Uterus (tissue), 2 donors: ENCODE measurements around the gene RBFOX2.

ENCODE experiments used
- POLR2A ChIP-seq, 2 donors: fragments of 450-650 bp; IDR thresholded peaks; one replicate each; pipeline ENCODE4 v1.6.1; 2016; ENCODE audit warnings: antibody characterized with exemption in 2 of 2, mild to moderate bottlenecking in 1 of 2, moderate library complexity in 1 of 2
- TF ChIP-seq, protein P1 (sequence below), 4 experiments: fragments of 200-600 bp in 2 of 4; fragments of 450-650 bp in 2 of 4; sonication (generic) in 2 of 4; IDR thresholded peaks; one replicate each; pipeline ENCODE4 v1.5.1; 2016 to 2019; ENCODE audit warnings: antibody characterized with exemption in 4 of 4, mild to moderate bottlenecking in 2 of 4, moderate library complexity in 1 of 4

DNA sequence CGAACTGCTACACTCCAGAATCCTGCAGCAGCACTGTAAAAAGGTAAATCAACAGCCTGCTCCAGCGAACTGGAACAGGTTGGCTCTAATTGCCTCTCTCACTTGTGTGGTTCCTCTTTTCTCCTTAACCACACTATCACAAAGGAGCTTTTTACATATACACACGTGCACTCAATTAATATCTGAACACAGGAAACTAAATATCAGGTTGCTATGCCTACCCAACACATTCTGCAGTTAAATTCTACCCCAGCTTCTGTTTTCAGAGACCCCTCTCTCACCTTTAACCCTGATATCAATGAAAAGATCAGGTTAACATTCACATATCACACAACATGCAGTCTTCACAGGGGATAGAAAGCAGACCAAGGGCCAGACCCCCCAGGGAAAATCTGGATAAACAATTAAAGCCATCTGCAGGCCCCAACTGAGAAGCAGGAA lies 11.0 kb downstream of the RBFOX2 start:
- TF ChIP-seq, protein P1, sequence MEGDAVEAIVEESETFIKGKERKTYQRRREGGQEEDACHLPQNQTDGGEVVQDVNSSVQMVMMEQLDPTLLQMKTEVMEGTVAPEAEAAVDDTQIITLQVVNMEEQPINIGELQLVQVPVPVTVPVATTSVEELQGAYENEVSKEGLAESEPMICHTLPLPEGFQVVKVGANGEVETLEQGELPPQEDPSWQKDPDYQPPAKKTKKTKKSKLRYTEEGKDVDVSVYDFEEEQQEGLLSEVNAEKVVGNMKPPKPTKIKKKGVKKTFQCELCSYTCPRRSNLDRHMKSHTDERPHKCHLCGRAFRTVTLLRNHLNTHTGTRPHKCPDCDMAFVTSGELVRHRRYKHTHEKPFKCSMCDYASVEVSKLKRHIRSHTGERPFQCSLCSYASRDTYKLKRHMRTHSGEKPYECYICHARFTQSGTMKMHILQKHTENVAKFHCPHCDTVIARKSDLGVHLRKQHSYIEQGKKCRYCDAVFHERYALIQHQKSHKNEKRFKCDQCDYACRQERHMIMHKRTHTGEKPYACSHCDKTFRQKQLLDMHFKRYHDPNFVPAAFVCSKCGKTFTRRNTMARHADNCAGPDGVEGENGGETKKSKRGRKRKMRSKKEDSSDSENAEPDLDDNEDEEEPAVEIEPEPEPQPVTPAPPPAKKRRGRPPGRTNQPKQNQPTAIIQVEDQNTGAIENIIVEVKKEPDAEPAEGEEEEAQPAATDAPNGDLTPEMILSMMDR (IDR thresholded peaks at IDR 0.05): no peak
- TF ChIP-seq POLR2A (IDR thresholded peaks at IDR 0.05): no peak
